Stimulated activated CD8-positive, alpha-beta memory T cell treated with anti-CD3 and anti-CD28 coated beads, Interleukin-7, amount 100 ng/mL, for 24 hours (primary cell): Measurements from ENCODE around the gene UBXN10.

Experiments used
- DNase-seq: peaks from one replicate; pipeline ENCODE4 v3.0.0-alpha.2; 2020; ENCODE audit warnings: low read depth

Gene UBXN10

GRCh38 chr1:20240012-20240411 is 54.1 kb downstream of the UBXN10 start:
- no peak for DNase-seq

GRCh38 chr1:20242890-20243479 is 57.1 kb downstream of the UBXN10 start:
- DNase-seq = no peak
